ENCODE data around the gene ACP4.
"Not testable (repeated sequence)": the region's sequence is repeated elsewhere in the genome, so short reads cannot be mapped to it uniquely, and the experiment has no call there.

ACP4 gene

DNA sequence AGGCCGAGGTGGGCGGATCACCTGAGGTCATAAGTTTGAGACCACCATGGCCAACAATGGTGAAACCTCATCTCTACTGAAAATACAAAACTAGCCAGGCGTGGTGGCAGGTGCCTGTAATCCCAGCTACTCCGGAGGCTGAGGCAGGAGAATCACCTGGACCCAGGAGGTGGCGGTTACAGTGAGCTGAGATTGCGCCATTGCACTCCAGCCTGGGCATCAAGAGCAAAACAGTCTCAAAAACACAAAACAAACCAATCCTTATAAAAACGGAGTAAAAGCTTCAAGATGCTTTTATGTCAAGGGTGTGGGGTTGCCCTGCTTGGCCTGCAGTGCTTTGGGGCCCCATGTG, 7.2 kb downstream of the ACP4 start:
- no peak for DNase-seq (ENCODE audit: low spot score)

DNA sequence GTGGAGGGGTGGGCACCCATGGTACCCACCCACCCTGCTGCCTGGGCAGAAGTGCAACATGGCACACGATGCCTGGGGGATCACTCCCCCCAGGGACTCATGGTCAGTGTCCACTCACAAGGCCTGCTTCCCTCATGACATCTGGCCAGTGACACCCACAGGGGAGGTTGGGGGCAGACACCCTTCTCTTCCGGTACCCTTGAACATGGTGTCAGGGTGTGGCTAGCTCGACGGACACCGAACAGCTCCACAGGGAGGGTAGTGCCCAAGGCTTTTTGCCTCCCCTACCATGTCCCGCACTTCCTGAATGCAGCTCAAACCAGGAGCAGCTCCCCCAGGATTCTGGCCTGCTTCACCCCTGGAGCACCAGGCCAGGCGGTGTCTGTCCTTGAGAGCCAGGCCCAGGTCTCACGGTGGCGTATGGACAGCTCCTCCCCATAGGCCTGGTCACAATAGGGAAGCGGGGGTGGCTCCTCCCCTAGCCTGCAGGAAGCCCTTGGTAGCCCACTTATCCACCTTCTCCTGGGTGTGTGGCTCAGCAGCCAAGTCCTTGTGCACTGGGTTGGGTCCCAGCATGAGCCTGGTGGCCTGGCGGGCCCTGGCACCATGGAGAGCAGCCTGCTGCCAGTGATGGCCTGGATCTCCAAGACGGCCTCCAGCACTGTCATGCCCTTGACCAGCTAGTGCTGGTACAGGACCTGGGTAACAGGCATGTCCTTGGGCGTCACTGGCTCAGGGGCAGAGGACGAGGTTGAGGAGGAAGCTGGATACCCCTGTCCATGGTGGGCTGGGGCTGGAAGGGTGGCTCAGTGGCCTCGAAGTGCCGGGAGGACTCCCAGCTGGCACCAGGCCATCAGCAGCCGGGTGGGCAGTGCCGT, 7.8 kb downstream of the ACP4 start:
- no peak for DNase-seq (ENCODE audit: low spot score)

DNA sequence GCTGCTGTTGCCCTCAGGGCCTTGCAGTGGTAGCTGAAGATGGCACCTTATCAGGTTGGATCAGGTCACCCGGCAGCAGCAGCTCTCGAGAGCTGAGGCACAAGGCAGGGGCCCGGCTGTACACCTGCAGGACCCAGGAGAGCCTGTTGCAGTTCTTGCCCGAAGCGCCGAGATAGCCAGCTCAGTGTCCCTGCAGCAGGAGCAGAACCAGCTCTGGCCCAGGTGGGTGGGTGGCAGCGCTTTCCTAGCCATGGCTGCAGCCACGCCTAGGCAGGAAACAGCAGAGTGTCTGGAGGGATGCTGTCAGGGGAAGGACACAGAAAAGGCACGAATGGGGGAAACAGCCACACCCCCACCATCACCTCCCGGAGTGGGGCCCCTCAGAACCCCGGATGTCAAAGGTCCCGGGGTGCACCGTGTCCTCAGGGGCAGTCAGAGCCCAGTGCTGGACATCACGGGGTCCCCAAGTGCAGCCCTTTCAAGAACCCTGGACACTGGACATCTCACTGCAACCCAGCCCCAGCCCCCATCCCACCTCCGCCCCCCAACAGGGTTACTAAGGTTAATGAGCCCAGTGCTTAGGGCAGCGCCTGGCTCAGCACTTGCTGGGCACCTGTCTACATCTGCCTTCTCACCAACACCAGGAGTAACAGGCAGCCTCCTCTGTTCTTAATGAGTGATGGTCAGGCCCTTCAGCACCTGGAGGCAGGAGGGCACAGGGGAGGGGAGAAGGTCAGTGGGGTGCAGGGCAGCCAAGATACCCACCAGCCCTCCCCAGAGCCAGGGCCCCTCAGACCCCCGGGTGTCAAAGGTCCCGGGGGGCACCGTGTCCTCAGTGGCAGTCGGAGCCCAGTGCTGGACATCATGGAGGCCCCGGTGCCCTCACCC, 8.7 kb downstream of the ACP4 start:
- no peak for DNase-seq (ENCODE audit: low spot score)

DNA sequence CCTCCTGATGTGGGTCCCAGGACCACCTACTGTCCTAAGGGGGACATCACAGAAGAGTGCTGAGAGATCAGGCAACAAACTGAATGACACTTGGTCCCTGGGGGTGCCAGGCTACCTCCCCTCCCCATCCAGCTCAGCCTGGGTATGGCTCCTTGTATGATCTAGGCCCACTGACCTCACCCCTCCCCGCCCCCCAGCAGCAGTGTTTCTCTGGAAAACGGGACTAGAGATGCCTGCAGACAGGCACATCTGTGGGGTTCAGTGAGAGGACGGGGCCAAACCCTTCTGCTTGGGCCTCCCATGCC, 9.3 kb downstream of the ACP4 start:
- DNase-seq (ENCODE audit: low spot score) = no peak

DNA sequence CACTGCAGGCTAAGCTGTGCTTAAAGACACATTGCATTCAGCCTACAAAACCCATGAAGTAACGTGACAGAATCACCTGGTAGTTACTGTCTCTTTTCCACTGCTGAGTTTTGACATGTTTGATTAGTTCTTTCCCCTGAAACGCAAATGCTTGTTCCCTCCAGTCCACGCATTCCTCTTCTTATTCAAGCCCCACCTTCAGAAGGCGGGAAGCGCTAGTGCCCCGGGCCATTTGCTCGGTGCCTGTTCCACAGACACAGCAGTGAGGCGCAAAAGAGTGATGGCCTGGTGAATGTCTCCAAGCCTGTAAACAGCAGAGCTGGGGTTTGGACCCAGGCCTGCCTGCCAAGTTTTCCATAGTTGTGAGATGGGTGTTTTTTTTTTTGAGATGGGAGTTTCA, 10.9 kb downstream of the ACP4 start:
- DNase-seq (ENCODE audit: low spot score) = no peak

DNA sequence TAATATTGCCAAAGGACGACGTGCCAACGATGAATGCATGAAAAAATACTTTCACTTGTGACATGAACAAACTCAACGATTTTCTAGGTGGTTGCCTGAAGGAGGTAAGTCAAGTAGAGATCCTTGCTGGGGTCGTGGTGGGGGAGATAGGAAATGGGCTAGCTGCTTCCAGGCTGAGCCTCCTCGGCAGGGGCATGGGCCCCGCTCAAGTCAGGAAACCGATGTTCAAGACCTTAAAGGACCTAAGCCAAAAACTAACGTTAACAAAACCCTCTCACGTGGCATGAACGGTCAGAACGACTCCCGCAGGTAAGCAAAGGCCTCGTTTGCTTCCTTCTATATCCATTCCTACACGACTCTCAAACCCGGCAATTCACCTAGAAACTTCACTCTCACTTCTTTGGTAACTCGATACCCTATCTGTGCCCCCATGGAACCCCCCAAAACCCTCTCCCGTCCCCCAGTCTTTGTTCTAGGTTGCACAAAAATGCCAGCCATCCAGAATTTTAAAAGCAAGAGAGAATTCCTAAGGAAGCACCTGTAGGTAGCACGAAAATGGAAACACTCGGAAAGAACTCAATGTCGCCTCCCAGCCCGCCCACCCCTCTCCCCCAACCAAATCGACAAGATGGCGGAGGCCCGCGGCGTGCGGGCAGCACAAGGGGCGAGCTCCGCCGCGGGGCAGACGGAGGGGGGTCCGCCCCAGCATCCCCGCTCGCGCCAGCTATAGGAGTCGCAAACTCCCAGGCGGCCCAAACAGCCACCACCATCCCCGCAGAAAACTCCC, 13.6 kb downstream of the ACP4 start:
- DNase-seq (ENCODE audit: low spot score) = no peak

DNA sequence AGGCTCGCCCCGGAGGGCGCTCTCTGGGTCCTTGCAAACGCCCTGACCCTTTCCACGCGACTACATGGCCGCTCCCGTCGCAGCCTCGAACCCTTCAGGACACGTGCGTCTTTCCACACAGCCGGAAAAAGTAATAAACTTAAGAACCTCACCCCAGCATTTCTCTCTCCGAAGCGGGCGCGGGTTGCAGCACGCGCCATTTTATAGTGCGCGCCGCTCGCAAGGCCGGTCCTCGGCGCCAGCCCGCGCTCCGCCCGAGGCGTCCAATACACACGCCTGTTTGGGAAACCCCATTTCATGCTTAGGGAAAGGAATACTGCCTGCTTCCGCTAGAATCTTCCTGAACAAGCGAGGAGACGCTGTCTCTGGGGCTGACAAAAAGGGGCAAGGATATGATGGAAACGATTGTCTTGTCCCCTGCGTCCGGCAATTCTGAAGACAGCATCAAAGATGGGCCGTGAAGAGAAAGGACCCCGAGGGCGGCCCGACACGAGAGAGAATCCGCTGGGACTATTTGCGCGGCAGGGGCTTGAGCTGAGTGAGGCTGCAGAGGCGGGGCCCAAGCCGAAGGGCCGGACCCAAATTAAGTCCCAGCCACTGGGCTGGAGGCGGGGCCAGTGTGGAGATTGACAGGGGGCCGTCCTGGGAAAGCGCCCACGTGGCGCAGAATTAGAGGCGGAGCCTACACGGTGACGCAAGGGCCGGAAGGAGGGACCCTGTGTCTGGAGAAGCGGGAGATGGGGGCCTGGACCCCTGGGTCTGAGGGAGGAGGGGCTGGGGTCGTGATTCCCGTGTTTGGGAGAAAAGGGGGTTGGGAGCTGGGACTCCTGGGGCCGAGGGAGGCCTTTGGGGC, 14.4 kb downstream of the ACP4 start:
- DNase-seq (ENCODE audit: low spot score) = peak; percentile 99

DNA sequence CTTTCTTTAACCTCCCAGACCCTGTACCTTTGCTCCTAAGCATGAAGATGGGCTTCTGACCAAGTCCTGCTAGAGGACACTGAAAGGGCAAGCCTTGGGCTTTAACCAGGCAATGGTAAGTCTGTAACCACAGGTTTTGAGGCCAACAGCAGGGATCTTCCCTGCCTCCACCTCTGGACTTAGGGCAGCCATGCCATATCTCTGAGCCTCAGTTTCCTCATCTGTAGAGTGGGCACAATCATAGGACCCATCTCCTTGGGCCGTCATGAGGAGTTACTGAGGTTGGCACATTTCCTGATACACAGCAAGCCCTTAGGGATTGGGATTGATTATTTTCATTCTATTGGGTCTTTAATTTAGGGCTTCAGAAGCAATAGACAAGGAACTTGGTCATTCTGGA, 18.6 kb downstream of the ACP4 start:
- DNase-seq (ENCODE audit: low spot score) = no peak

DNA sequence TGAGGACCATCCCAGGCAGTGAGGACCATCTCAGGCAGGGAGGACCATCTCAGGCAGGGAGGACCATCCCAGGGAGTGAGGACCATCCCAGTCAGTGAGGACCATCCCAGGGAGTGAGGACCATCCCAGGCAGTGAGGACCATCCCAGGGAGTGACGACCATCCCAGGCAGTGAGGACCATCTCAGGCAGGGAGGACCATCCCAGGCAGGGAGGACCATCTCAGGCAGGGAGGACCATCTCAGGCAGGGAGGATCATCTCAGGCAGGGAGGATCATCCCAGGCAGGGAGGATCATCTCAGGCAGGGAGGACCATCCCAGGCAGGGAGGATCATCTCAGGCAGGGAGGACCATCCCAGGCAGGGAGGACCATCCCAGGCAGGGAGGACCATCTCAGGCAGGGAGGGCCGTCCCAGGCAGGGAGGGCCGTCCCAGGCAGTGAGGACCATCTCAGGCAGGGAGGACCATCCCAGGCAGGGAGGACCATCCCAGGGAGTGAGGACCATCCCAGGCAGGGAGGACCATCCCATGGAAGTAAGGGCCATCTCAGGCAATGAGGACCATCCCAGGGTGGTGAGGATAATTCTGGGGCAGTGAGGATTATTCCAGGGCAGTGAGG, 21.5 kb downstream of the ACP4 start:
- DNase-seq (ENCODE audit: low spot score) = not testable (repeated sequence)

DNA sequence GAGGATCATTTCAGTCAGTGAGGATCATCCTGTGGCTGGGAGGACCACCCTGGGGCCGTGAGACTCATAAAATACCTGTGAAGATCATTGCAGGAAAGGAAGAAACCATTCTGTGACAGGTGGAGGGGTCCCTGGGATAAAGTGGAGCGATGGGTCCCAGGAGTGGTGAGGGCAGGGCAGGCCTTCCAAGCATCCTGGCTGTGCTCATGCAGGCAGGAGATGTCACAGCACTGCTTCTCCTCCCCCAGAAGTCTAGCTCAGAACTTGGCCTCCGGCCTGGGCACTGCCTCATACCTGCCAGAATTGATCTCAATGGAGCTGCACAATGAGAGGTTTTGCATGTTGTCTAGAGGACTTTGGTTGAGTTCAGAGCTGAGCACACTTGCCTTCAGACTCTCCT, 22.3 kb downstream of the ACP4 start:
- no peak for DNase-seq (ENCODE audit: low spot score)

DNA sequence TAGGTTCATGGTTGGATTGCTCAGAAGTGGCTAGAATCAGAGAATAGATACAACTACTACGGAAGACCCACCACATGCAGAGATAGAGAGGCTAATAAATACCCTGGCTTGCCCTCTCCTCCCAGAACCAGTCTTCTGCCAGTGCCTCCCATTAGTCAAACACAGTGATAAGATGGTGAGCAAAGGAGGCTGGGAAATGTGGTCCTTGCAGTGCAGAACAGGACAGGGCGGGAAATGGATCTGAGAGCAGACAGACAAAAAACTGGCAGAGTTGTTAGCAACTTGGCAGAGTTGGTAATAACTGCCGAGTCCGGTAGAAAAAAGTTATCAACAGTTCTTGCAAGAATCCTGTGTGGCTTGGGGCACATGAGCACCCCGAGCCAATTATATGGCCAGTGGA, 24.7 kb downstream of the ACP4 start:
- no peak for DNase-seq (ENCODE audit: low spot score)

DNA sequence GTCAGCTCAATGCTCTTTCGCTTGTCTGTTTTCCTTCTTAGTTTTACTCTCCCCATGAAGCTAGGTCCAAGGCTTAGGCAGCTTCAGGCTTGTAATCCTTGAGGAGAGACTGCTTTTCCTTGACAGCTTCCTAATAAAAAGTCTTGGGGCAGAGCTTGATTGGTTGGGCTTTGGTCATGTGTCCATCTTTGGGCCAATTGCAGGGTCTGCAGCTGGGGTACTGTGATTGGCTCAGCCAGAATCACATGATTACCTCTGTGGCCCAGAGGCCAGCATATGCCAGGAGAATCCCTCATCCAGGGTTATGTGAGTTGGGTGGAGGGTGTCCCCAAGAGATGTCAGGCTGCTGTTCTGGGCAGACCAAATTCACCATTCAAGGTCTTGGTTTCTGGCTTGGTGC, 25.2 kb downstream of the ACP4 start:
- no peak for DNase-seq (ENCODE audit: low spot score)

DNA sequence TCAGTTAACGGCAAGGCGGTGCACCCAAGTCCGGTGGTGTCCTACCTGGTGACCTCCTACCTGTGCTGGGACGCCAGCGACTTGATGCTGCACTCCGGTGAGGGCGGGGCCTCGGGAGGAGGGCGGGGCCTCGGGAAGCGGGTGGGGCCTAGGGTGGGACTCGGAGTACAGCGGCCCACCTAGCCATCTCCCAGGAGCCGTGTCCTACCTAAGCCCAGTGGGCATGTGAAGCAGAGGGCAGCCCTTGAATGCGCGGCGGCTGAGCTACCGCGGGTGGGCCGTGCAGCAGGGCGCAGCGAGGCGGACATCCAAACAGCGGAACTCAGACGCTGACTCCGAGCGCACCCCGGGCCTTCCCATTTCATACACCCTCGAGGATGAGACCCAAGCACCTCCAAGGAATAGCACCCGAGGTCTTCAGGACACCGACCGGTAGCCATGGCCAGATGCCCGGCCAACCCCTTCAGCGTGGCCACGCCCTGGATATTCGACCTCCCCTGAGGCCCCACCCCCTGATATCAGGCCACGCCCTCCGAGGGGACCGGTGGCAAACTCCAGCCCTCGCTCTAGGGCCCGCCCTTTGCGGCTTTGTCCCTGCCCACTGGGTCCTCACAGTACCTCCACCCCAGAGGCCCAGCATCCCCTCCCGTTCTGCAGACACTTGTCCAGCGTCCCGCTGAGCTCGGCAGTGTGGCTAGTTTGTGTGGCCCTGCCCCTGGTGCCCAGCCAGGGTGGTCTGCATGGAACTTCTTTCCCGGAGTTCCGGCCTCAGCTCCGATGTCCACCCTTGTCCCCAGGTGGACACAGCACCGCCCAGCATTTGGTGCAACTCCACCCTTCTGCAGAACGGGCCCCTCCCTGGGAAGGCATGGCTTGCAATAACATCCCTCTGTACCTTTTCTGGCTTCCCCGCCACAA, 28.0 kb downstream of the ACP4 start:
- peak; percentile 25 for DNase-seq (ENCODE audit: low spot score)

DNA sequence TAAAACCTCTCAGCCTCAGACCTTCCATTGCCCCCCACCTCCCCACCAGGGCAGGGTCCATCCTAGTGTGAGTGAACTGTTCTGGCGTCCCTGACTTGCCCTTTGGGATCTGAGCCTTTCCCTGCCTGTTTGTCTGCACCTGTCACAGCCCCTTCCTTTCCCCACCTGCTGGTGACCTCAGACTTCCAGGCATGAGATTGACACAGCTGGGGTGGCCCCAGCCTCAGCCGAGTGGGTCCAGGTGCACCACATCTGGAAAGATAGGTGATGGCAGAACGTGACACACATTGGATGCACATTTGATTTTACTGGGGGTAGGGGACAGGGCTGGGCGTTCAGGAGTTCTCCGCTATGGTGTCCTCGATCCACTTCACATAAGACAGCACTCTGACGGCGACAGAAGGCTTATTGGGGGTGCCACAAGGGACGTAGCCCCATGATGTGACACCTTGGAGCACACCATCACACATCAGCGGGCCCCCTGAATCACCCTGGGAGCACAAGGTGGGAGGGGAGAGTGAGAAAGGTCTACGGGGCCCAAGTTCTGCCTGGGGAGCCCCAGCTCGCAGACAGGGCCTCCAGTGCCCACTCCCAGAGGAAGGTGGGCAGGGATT, 28.8 kb downstream of the ACP4 start:
- no peak for DNase-seq (ENCODE audit: low spot score)

DNA sequence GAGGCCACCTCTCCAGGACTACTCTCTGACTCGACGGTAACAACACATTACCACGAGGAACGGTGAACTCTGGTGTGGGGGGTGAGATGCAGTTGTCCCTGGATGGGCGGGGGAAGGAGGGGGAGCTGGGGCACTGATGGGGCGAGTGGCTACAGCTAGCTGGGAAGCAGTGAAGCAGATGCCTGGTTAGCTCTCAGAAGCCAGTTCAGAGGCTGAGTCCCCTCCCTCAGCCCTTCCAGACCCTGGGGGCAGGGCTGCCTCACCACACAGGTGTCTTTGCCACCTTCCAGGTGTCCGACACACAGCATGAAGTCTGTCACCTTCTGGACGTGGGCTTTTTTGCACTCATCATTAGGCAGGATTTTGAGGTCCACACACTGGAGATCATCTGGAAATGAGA, 29.4 kb downstream of the ACP4 start:
- no peak for DNase-seq (ENCODE audit: low spot score)

DNA sequence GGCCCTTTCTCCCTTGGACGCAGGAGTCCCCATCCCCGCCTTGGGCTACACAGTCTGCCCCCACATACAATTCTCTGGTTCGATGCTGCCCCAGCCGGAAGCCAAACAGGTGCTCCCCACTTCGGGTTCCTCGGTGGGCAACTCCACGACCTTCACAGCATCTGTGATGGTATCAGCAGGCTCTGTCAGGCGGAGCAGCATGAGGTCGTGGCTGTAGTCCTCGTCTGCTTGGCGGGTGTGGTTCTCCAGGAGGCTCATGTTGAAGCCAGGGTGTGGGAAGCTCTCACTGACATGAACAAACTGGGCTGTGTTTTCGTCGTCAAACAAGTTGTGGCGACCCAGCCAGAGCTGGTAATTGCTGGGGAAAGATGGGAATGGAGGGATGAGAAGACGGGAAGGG, 29.9 kb downstream of the ACP4 start:
- DNase-seq (ENCODE audit: low spot score) = no peak

DNA sequence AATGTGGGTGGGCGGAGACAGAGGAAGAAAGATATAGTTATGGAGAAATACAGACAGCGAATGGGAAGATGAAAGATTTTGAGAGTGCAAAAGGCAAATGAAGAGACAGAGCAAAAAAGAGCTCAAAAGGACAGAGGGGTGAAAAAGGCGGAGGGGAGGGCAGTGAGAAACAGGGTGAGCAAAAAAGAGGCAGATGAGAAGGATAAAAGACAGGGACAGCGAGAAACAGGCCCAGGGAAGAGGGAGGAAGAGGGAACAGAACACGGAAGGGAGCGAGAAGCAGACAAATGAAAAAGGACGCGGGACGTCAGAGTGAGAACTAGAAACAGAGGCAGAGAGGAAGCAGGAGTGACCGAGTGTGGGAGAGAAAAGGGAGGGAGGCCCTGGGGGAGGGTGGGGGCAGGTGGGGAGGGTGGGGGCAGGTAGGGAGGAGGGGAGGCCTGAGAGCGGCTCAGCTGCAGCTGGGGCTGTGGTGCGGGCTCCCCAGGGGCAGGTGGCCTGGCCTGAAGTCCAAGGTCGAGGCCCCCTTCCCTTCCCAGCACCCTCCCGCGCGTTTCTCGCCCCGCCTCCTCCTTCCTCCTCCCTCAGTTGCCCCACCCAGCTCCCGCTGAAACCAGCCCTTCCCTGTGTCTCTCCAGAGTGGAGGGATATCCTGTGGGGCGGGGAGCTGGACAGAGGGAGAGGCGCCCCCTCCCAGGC, 30.5 kb downstream of the ACP4 start:
- DNase-seq (ENCODE audit: low spot score) = no peak

DNA sequence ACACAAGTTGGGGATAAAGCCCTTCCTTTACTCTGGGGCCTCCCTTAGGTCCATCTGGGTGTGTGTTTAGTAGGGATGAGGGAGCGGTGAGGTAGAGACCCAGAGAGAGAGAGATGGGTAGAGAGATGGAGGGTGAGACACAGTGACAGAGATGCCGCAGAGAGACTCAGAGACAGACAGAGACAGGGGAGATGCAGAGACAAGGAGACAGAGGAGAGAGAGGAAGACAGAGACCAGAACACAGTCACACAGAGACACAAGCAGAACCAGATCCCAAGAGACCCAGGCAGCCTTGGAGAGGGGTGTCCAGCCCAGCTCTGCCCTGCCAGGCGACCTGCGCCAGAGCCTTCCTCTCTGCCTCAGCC, 31.0 kb downstream of the ACP4 start:
- DNase-seq (ENCODE audit: low spot score) = no peak

DNA sequence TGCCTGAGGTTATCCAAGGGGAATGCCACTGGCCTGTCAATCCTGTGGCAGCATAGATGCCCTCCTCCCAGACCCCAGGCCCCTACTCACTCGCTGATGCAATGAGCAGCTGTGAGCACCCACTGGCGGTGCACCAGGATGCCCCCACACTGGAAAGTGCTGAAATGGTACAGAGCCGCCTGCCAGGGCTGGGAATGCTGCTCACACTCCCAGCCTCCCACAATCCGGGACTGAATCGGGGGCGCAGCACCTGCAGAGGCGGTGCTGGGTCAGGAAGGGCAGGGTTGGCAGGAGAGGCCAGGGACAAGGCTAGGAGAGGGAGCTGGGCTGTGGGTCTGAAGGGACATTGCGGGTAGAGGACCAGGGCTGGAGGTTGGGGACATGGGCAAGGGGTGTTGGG, 31.4 kb downstream of the ACP4 start:
- no peak for DNase-seq (ENCODE audit: low spot score)

Measured in cerebellar cortex (tissue), 1 donor.